Measurements from ENCODE around the gene DPYSL3. TPM values are rescaled to one million over a fixed set of nuclear protein-coding genes. Genes with fewer than 3 reads are reported as not detected.

DPYSL3 gene
- total RNA-seq, 1 experiment from 2014 or later = 24.8 TPM

DNA sequence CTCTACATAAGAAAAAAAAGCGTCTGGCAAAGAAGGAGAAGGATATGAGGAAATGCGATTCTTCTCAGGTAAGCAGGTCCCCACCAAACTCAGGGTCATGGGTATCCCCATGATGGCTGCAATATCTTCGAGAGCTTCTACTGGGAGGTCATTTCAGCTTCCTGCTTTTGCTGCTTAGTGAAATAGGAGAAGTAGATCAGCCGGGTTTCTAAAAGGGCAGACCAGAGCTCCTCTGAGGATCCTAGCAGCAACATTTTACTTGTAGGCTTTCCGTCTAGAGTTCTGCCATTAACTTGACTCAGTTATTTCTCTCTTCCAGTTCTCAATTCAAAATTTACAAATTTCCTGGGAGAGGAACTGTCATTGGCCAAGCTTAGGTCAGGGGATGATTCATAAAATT lies 134.7 kb downstream of the DPYSL3 start:
- intact Hi-C loops (cut with micrococcal nuclease; ENCODE audit: unreplicated experiment) = loop anchor here (10.0 kb wide), 1 partner anchor 280 kb away; no protein-coding TSS in a partner anchor
- ChIA-PET CTCF (no interaction called here), POLR2A (ENCODE audit: low non-redundant PET) (no interaction called here)
- no peak overlapping the region for H3K4me3 ChIP-seq (ENCODE audit: low read depth, low read length, poor library complexity, severe bottlenecking)
- DNase-seq (ENCODE audit: low spot score) = no peak
- no peaks in the 10 kb centered on the region for H3K36me3 ChIP-seq (ENCODE audit: insufficient read depth, low read length, poor library complexity, severe bottlenecking)
- peaks cover 15% of the 10 kb centered on the region for H3K27me3 ChIP-seq (replicated peaks; ENCODE audit: insufficient read depth, low read depth, low read length, poor library complexity)
- TF ChIP-seq, protein P1, sequence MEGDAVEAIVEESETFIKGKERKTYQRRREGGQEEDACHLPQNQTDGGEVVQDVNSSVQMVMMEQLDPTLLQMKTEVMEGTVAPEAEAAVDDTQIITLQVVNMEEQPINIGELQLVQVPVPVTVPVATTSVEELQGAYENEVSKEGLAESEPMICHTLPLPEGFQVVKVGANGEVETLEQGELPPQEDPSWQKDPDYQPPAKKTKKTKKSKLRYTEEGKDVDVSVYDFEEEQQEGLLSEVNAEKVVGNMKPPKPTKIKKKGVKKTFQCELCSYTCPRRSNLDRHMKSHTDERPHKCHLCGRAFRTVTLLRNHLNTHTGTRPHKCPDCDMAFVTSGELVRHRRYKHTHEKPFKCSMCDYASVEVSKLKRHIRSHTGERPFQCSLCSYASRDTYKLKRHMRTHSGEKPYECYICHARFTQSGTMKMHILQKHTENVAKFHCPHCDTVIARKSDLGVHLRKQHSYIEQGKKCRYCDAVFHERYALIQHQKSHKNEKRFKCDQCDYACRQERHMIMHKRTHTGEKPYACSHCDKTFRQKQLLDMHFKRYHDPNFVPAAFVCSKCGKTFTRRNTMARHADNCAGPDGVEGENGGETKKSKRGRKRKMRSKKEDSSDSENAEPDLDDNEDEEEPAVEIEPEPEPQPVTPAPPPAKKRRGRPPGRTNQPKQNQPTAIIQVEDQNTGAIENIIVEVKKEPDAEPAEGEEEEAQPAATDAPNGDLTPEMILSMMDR (conservative IDR thresholded peaks at IDR 0.05; ENCODE audit: low read depth, low read length) = no peak
- TF ChIP-seq EZH2 (IDR thresholded peaks at IDR 0.05; ENCODE audit: borderline replicate concordance, low read depth, low read length, poor library complexity, severe bottlenecking) = no peak
- BruUV-seq (replicated peaks) = no TSS peak
- no peaks in the 10 kb centered on the region for H3K9me3 ChIP-seq (ENCODE audit: low read depth, low read length, poor library complexity, severe bottlenecking)
- H3K4me1 ChIP-seq (ENCODE audit: insufficient read depth, low read length, poor library complexity, severe bottlenecking) = no peaks in the 10 kb centered on the region
- no peak overlapping the region for H3K27ac ChIP-seq (ENCODE audit: low read depth, low read length, poor library complexity, severe bottlenecking)

- H3K27ac ChIP-seq (ENCODE audit: low read depth, low read length, poor library complexity, severe bottlenecking) = no peak overlapping the region
- intact Hi-C loops (cut with micrococcal nuclease; ENCODE audit: unreplicated experiment) = loop anchor here (10.0 kb wide), 1 partner anchor 279 kb away; no protein-coding TSS in a partner anchor
- no peak overlapping the region for H3K4me3 ChIP-seq (ENCODE audit: low read depth, low read length, poor library complexity, severe bottlenecking)
- POLR2A ChIA-PET (ENCODE audit: low non-redundant PET) = no interaction called here
- TF ChIP-seq EZH2 (IDR thresholded peaks at IDR 0.05; ENCODE audit: borderline replicate concordance, low read depth, low read length, poor library complexity, severe bottlenecking) = no peak
- TF ChIP-seq, protein P1 (conservative IDR thresholded peaks at IDR 0.05; ENCODE audit: low read depth, low read length) = no peak
- peaks cover 19% of the 10 kb centered on the region for H3K27me3 ChIP-seq (replicated peaks; ENCODE audit: insufficient read depth, low read depth, low read length, poor library complexity)
- BruUV-seq (replicated peaks) = no TSS peak
- no peaks in the 10 kb centered on the region for H3K4me1 ChIP-seq (ENCODE audit: insufficient read depth, low read length, poor library complexity, severe bottlenecking)
- CTCF ChIA-PET = interaction anchor here (0.7 kb wide), 1 partner anchor 186 kb away, joined by 6 read pairs; no protein-coding TSS in a partner anchor
- no peaks in the 10 kb centered on the region for H3K36me3 ChIP-seq (ENCODE audit: insufficient read depth, low read length, poor library complexity, severe bottlenecking)
- no peaks in the 10 kb centered on the region for H3K9me3 ChIP-seq (ENCODE audit: low read depth, low read length, poor library complexity, severe bottlenecking)
- no peak for DNase-seq (ENCODE audit: low spot score)
These were observed 136.5 kb downstream of the DPYSL3 start for GRCh38 chr5:147373328-147373727.

DNA sequence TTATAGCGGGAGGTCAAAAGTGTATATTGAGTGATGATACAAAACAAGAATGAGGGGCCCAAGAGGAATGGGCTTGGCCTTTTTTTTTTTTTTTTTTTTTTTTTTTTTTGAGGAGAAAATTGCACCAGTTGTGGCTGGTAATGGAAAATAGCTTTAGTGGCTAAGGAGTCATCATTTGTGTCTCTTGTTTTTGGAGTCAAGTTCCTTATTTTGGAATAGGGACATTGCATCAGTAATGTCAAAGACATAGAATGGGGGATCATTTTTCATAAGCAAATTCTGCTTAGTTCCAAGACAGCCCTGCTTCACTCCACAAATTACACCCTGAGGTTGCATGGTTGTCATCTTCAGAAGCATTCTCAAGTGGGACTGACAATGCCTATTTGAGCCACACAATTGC lies 137.7 kb downstream of the DPYSL3 start:
- no peak for TF ChIP-seq EZH2 (IDR thresholded peaks at IDR 0.05; ENCODE audit: borderline replicate concordance, low read depth, low read length, poor library complexity, severe bottlenecking)
- TF ChIP-seq, protein P1 (conservative IDR thresholded peaks at IDR 0.05; ENCODE audit: low read depth, low read length) = no peak
- no TSS peak for BruUV-seq (replicated peaks)
- ChIA-PET POLR2A (ENCODE audit: low non-redundant PET) (no interaction called here), CTCF (no interaction called here)
- Histone ChIP-seq H3K27ac (ENCODE audit: low read depth, low read length, poor library complexity, severe bottlenecking) (no peak overlapping the region), H3K27me3 (replicated peaks; ENCODE audit: insufficient read depth, low read depth, low read length, poor library complexity) (peaks cover 19% of the 10 kb centered on the region), H3K36me3 (ENCODE audit: insufficient read depth, low read length, poor library complexity, severe bottlenecking) (no peaks in the 10 kb centered on the region), H3K4me1 (ENCODE audit: insufficient read depth, low read length, poor library complexity, severe bottlenecking) (no peaks in the 10 kb centered on the region), H3K9me3 (ENCODE audit: low read depth, low read length, poor library complexity, severe bottlenecking) (no peaks in the 10 kb centered on the region), H3K4me3 (ENCODE audit: low read depth, low read length, poor library complexity, severe bottlenecking) (no peak overlapping the region)
- DNase-seq (ENCODE audit: low spot score) = no peak
- intact Hi-C loops (cut with micrococcal nuclease; ENCODE audit: unreplicated experiment) = loop anchor here (10.0 kb wide), 1 partner anchor 277 kb away; no protein-coding TSS in a partner anchor
